Fibroblast of mammary gland (primary cell): ENCODE data around the gene JAKMIP2.
A peak's percentile ranks its signal among the peaks of the same experiment; 100 is the strongest.

ENCODE experiments used
- DNase-seq: peaks from one replicate; pipeline ENCODE4 v3.0.0-alpha.2; 2010; ENCODE audit warnings: low read depth
- H3K4me3 ChIP-seq: 2 replicates; pipeline ENCODE4 v1.5.1; 2011; ENCODE audit warnings: low read depth, mild to moderate bottlenecking, low read length, moderate library complexity; ENCODE audit not compliant: control insufficient read depth
- CTCF ChIP-seq: conservative IDR thresholded peaks from 2 replicates; pipeline ENCODE4 v1.5.1; 2011; ENCODE audit warnings: low read depth, low read length, inconsistent platforms; ENCODE audit not compliant: control insufficient read depth, insufficient read depth

The JAKMIP2 gene

GRCh38 chr5:147547730-147548129 is 234.8 kb downstream of the JAKMIP2 start:
- no peak for TF ChIP-seq CTCF
- DNase-seq, result peak; percentile 45
- no peak overlapping the region for H3K4me3 ChIP-seq

GRCh38 chr5:147544556-147544955 is 238.0 kb downstream of the JAKMIP2 start:
- H3K4me3 ChIP-seq, result no peak overlapping the region
- no peak for DNase-seq
- no peak for TF ChIP-seq CTCF

- peak; percentile 42 for DNase-seq
- H3K4me3 ChIP-seq, result no peak overlapping the region
- no peak for TF ChIP-seq CTCF
Observed at GRCh38 chr5:147539053-147539452, 243.5 kb downstream of the JAKMIP2 start.

GRCh38 chr5:147538236-147538635 is 244.3 kb downstream of the JAKMIP2 start:
- TF ChIP-seq CTCF, result no peak
- no peak overlapping the region for H3K4me3 ChIP-seq
- no peak for DNase-seq
